Upper lobe of left lung (tissue), 6 donors: Measurements from ENCODE around the gene CACFD1. TPM values are rescaled to one million over a fixed set of nuclear protein-coding genes. Genes with fewer than 3 reads are reported as not detected.
A peak's percentile ranks its signal among the peaks of the same experiment; 100 is the strongest.

ENCODE experiments used
- ATAC-seq, 2 donors: fragments of 200-7000 bp; cut with Tn5 transposase; one replicate each; pipeline ENCODE4 v1.9.1; 2022; ENCODE audit warnings: mild to moderate bottlenecking in 2 of 2, moderate library complexity in 2 of 2; ENCODE audit not compliant: low FRiP score in 2 of 2
- DNase-seq, 2 donors: peaks; one replicate each; pipeline ENCODE4 v3.0.0-alpha.2; 2019 to 2020
- H3K27ac ChIP-seq, 4 donors: fragments of 200-600 bp; sonication (generic); one replicate each; pipeline ENCODE4 v1.5.1; 2016 to 2019
- H3K27me3 ChIP-seq, 4 donors: fragments of 200-600 bp; sonication (generic); one replicate each; pipeline ENCODE4 v1.5.1; 2017 to 2019
- H3K36me3 ChIP-seq, 4 donors: fragments of 200-600 bp; sonication (generic); one replicate each; pipeline ENCODE4 v1.5.1; 2016 to 2019
- H3K4me1 ChIP-seq, 4 donors: fragments of 200-600 bp; sonication (generic); one replicate each; pipeline ENCODE4 v1.5.1; 2018 to 2019
- H3K4me3 ChIP-seq, 4 donors: fragments of 200-600 bp; sonication (generic); one replicate each; pipeline ENCODE4 v1.5.1; 2017 to 2019; ENCODE audit warnings: mild to moderate bottlenecking in 2 of 4, moderate library complexity in 1 of 4
- H3K9me3 ChIP-seq, 4 donors: fragments of 200-600 bp; sonication (generic); one replicate each; pipeline ENCODE4 v1.5.1; 2018 to 2019
- EP300 ChIP-seq, 4 donors: sonication (generic); formaldehyde crosslinking; IDR thresholded peaks; one replicate each; pipeline ENCODE4 v1.5.1; 2017; ENCODE audit warnings: antibody characterized with exemption in 4 of 4, control low read depth in 2 of 4
- POLR2A ChIP-seq, 4 donors: fragments of 450-650 bp; IDR thresholded peaks; one replicate each; pipeline ENCODE4 v1.5.1; 2016 to 2017; ENCODE audit warnings: antibody characterized with exemption in 4 of 4, mild to moderate bottlenecking in 2 of 4
- POLR2AphosphoS5 ChIP-seq, 2 donors: sonication (generic); formaldehyde crosslinking; IDR thresholded peaks; one replicate each; pipeline ENCODE4 v1.5.1; 2017; ENCODE audit warnings: antibody characterized with exemption in 2 of 2
- WGBS, 2 donors: methylation state at CpG; one replicate each; pipeline ENCODE4 v1.1.5; 2017 to 2018; 5-methylcytosine and 5-hydroxymethylcytosine counted together
- total RNA-seq, 6 donors: library from RNA; depleted of rRNA in 4 of 6; stranded (reverse); fragments of >200 nt in 4 of 6; gene quantifications; one replicate each; pipeline versions ENCODE4 v1.1.0 to v1.2.1, GENCODE V29; 2016 to 2021
- TF ChIP-seq, protein P1 (sequence below), 6 experiments: fragments of 450-650 bp in 4 of 6; fragments of 200-600 bp in 2 of 6; sonication (generic) in 2 of 6; IDR thresholded peaks; one replicate each; pipeline ENCODE4 v1.5.1; 2016 to 2019; ENCODE audit warnings: antibody characterized with exemption in 6 of 6
- donor health status: DM: no; HTN: no; CAD: no; lungs with moderate emphysema.
- donor health status: DM: no; HTN: yes; CAD: no; lungs with severe emphysema.

The CACFD1 gene
- total RNA-seq, 6 donors from 2014 or later = 31.1 to 52.8 (median 38.5) TPM

DNA sequence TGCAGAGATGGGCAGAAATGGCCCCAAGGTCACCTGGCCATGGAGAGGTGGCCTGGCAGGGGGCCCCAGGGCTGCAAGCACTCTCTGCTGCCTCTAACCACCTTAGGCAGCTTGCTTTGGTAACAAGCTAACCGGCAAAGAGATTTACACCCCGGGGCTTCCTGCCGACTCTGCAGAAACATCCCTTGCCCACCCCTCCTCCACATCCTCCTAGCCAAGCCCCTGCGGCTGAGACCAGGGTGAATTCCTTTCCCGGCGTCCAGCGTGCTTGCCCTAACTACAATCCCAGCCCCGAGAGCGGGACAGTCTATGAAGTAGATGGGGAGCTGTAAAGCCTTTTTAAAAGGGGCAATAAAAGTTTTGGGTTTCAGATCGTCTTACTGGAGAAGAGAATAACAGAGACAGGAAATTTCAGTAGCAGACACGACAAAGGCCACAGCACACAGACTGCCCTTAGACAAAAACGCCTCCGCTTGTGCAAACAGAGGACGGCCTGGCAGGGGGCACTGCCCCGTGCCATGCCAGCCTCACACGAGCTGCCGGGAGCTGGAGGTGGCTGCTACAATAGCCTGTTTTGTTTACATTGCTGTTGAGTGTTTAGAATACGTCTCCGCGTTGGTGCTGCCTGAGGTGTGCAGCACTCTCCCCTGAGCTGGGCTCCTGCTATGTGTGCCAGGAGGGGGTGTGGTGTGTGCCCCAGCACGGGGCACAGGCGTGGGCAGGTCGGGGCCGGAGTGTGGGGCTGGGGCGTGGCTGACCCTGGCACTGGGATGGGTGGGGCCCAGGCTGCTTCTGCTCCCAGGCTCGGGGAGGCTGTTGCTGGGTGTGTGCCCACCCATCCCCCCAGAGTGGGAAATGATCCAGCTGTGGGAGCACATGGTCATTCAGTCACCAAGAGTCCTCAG is 49.7 kb downstream of the CACFD1 start:
- peak; percentile 33 to 79 for DNase-seq

DNA sequence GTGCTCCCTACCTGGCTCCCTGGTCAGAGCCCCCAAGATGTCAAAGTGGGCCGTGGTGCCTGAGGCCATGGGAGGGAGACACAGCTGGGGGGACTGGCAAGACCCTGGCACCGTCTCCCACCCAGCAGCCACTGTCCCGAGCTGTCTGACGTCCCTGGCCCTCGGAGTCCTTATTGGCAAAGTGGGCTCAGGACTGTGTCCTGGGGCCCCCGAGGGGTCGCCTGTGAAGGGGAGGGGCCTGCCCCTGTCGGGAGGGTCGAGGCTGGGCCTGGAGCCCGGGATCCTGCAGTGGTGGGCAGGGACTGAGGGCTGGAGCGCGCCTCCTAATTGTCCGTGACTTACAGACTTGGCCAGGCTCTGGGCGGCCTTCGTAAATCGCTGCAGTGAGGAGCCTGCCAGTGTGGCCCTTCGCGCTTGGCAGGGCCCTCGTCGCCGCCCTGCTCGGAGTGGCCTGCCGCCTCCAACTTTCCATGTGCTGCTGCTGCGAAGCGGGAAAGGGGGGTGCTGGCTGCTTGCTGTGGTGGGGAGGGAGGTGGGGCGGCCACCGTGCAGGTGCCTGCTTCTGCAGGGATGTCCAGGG is 51.2 kb downstream of the CACFD1 start:
- H3K4me3 ChIP-seq = no peak overlapping the region
- no peak overlapping the region for H3K27ac ChIP-seq
- no peaks in the 10 kb centered on the region for H3K36me3 ChIP-seq
- TF ChIP-seq EP300 (IDR thresholded peaks at IDR 0.05) (no peak), POLR2AphosphoS5 (IDR thresholded peaks at IDR 0.05) (no peak), POLR2A (IDR thresholded peaks at IDR 0.05) (no peak)
- TF ChIP-seq, protein P1, sequence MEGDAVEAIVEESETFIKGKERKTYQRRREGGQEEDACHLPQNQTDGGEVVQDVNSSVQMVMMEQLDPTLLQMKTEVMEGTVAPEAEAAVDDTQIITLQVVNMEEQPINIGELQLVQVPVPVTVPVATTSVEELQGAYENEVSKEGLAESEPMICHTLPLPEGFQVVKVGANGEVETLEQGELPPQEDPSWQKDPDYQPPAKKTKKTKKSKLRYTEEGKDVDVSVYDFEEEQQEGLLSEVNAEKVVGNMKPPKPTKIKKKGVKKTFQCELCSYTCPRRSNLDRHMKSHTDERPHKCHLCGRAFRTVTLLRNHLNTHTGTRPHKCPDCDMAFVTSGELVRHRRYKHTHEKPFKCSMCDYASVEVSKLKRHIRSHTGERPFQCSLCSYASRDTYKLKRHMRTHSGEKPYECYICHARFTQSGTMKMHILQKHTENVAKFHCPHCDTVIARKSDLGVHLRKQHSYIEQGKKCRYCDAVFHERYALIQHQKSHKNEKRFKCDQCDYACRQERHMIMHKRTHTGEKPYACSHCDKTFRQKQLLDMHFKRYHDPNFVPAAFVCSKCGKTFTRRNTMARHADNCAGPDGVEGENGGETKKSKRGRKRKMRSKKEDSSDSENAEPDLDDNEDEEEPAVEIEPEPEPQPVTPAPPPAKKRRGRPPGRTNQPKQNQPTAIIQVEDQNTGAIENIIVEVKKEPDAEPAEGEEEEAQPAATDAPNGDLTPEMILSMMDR (IDR thresholded peaks at IDR 0.05) = no peak
- no peak for ATAC-seq
- peaks cover 0 to 3% (median 0%) of the 10 kb centered on the region in 4 donors for H3K27me3 ChIP-seq
- peaks cover 18 to 29% (median 20%) of the 10 kb centered on the region in 4 donors for H3K4me1 ChIP-seq
- peak in 1 of 2 donors; percentile 72 for DNase-seq
- no peaks in the 10 kb centered on the region for H3K9me3 ChIP-seq
- 40 to 81% methylated on average over 1 to 11 of the region's 27 CpGs for WGBS, 2 donors

More for the DNA sequence above, 49.7 kb downstream of the CACFD1 start:
- TF ChIP-seq POLR2AphosphoS5 (IDR thresholded peaks at IDR 0.05) (no peak), EP300 (IDR thresholded peaks at IDR 0.05) (no peak), POLR2A (IDR thresholded peaks at IDR 0.05) (no peak)
- TF ChIP-seq, protein P1 (IDR thresholded peaks at IDR 0.05) = no peak
- no peaks in the 10 kb centered on the region for H3K36me3 ChIP-seq
- H3K27me3 ChIP-seq = no peaks in the 10 kb centered on the region
- H3K4me1 ChIP-seq = peaks cover 15 to 37% (median 18%) of the 10 kb centered on the region in 4 donors
- 5 to 8% methylated on average over 7 to 26 of the region's 26 CpGs for WGBS, 2 donors
- H3K27ac ChIP-seq = peak overlapping the region in 1 of 4 donors; percentile 51
- peak overlapping the region in 1 of 4 donors; percentile 1 for H3K4me3 ChIP-seq
- no peaks in the 10 kb centered on the region for H3K9me3 ChIP-seq
- peak in 1 of 2 donors; percentile 12 for ATAC-seq

DNA sequence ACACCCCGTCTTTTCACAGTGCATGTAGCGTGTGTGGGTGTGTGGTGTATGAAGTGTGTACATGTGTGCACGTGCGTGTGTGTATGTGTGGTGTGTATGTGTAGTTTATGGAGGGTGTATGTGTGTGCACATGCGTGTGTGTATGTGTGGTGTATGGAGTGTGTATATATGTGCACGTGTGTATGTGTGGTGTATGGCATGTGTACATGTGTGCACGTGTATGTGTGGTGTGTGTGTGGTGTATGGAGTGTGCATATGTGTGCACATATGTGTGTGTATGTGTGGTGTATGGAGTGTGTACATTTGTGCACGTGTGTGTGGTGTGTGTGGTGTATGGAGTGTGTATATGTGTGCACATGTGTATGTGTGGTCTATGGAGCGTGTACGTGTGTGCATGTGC is 51.8 kb downstream of the CACFD1 start:
- no peaks in the 10 kb centered on the region for H3K9me3 ChIP-seq
- WGBS, 2 donors = 73 to 88% methylated on average over 10 of the region's 10 CpGs
- H3K27me3 ChIP-seq = peaks cover 0 to 3% (median 0%) of the 10 kb centered on the region in 4 donors
- TF ChIP-seq EP300 (IDR thresholded peaks at IDR 0.05) (no peak), POLR2A (IDR thresholded peaks at IDR 0.05) (no peak)
- DNase-seq (no peak), ATAC-seq (no peak)
- H3K36me3 ChIP-seq = no peaks in the 10 kb centered on the region
- H3K4me1 ChIP-seq = peaks cover 18 to 23% (median 20%) of the 10 kb centered on the region in 4 donors
- H3K4me3 ChIP-seq = no peak overlapping the region
- H3K27ac ChIP-seq = no peak overlapping the region

DNA sequence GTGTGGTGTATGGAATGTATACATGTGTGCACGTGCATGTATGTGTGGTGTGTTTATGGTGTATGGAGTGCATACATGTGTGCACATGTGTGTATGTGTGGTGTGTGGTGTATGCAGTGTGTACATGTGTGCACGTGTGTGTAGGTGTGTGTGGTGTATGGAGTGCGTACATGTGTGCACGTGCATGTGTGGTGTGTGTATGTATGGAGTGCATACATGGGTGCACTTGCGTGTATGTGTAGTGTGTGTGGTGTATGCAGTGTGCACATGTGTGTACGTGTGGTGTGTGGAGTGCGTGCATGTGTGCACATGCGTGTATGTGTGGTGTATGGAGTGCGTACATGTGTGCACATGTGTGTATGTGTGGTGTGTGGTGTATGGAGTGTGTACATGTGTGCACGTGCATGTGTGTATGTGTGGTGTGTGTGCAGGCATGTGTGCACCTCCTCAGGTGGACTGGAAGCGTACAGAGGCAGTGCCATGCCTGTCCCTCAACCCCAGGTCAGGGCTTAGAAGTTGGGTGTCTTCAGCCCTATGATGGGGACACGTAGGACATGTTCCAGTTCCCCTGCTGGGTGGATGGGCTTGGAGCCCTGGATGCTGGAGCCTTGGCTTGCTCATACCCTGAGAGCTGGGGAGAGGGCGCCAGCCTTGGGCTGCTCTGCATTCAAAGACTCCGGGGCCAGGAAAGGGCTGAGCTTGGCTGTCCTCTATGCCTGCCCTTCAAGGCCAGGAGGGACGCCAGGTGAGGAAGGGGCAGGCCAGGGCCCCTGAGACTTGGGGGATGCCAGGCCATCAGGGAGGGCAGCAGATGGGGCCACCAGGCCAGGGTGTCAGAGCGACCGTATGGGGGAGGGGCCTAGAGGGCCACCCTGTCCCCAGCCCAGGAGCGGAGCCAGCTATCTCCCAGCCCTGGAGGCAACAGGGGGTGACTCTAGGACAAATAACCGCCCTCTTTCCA is 52.8 kb downstream of the CACFD1 start:
- peaks cover 18 to 22% (median 19%) of the 10 kb centered on the region in 4 donors for H3K4me1 ChIP-seq
- DNase-seq = peak in 1 of 2 donors; percentile 45
- no peaks in the 10 kb centered on the region for H3K36me3 ChIP-seq
- 88 to 93% methylated on average over 15 to 19 of the region's 19 CpGs for WGBS, 2 donors
- no peaks in the 10 kb centered on the region for H3K9me3 ChIP-seq
- no peak for ATAC-seq
- no peak overlapping the region for H3K4me3 ChIP-seq
- peak overlapping the region in 1 of 4 donors; percentile 26 for H3K27ac ChIP-seq
- TF ChIP-seq EP300 (IDR thresholded peaks at IDR 0.05) = no peak
- peaks cover 0 to 3% (median 0%) of the 10 kb centered on the region in 4 donors for H3K27me3 ChIP-seq

DNA sequence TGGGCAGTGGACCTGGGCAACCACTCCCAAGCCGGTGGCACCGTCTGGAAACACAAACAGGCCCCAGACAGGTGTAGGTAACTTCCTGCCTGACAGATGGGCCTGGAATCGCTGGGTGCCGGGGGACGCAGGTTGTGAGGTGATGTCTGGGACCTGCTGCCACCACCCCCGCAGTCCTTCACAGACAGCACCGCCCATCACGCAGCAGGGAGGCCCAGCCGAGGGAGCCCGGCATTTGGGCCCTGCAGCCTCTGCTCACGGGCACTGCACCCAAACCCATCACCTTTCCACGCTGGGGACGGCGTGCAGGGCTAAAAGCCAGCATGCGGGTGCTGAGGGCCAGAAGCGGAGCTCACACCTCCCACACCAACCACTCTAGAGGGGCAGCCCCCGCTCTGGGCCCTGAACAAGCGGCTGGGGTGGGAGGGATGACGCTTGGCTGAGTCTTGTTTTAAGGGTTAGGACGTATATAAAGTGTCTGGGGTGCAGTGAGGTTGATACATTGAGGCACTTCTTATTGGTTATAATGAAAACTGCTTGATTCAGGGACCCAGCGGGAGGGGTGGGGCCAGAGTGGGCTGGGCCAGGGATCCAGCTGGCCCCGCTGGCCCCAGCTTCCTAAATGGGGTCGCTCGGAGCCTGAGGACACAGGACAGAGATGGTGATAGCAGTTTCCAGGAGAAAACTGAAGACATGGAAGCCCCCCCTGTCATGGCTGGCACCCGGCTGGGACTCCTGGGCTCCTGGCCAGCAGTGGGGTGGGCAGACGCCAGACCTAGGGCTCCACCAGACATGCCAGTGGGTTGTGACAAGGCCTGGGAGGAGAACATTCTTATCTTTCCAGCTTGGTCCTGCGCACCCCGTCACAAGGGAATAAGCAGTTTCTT is 53.7 kb downstream of the CACFD1 start:
- TF ChIP-seq, protein P1 (IDR thresholded peaks at IDR 0.05) = no peak
- TF ChIP-seq POLR2A (IDR thresholded peaks at IDR 0.05) = no peak
- no peak for TF ChIP-seq POLR2AphosphoS5 (IDR thresholded peaks at IDR 0.05)
- no peak for TF ChIP-seq EP300 (IDR thresholded peaks at IDR 0.05)
- Histone ChIP-seq H3K36me3 (no peaks in the 10 kb centered on the region), H3K4me1 (peaks cover 18 to 22% (median 19%) of the 10 kb centered on the region in 4 donors), H3K27me3 (peaks cover 0 to 3% (median 0%) of the 10 kb centered on the region in 4 donors), H3K9me3 (no peaks in the 10 kb centered on the region), H3K4me3 (no peak overlapping the region), H3K27ac (peak overlapping the region in 2 of 4 donors; percentile 26 to 37)
- ATAC-seq (no peak), DNase-seq (peak in 1 of 2 donors; percentile 75)
- WGBS, 2 donors = 61 to 75% methylated on average over 12 to 28 of the region's 28 CpGs
